Left ventricle myocardium inferior (tissue), 1 donor: ENCODE results near the gene SNX18. TPM values are rescaled to one million over a fixed set of nuclear protein-coding genes. Genes with fewer than 3 reads are reported as not detected.

Experiments used
- DNase-seq: peaks from one replicate; pipeline ENCODE4 v3.0.0-alpha.2; 2020
- H3K27ac ChIP-seq: fragments of 200-600 bp; replicated peaks from 2 replicates; pipeline ENCODE4 v1.8.0; 2021
- H3K27me3 ChIP-seq: fragments of 200-600 bp; 2 replicates; pipeline ENCODE4 v1.8.0; 2021; ENCODE audit warnings: low read depth
- H3K36me3 ChIP-seq: fragments of 200-600 bp; 2 replicates; pipeline ENCODE4 v1.8.0; 2021
- H3K4me1 ChIP-seq: fragments of 200-600 bp; 2 replicates; pipeline ENCODE4 v1.8.0; 2021
- H3K4me3 ChIP-seq: fragments of 200-600 bp; 2 replicates; pipeline ENCODE4 v1.8.0; 2021; ENCODE audit warnings: mild to moderate bottlenecking, moderate library complexity
- H3K9me3 ChIP-seq: fragments of 200-600 bp; replicated peaks from 2 replicates; pipeline ENCODE4 v1.8.0; 2021
- CTCF ChIP-seq: fragments of 200-600 bp; IDR thresholded peaks from 2 replicates; pipeline ENCODE4 v1.8.0; 2021; ENCODE audit warnings: antibody characterized with exemption, mild to moderate bottlenecking, borderline replicate concordance
- intact Hi-C: fragments of 100-400 bp; cut with micrococcal nuclease; formaldehyde crosslinking; loops from one replicate; pipeline ENCODE4 v1.11.0; 2022
- total RNA-seq: library from RNA; stranded (reverse); fragmentation: NEBNext Ultra II Directional; extraction: Animal tissue kit (Norgen Biotek cat#: 25700); gene quantifications from one replicate; pipeline ENCODE4 v1.2.1, GENCODE V29; 2021
- donor health status: DM: no; HTN: yes; CAD: no; lungs with severe emphysema.

The SNX18 gene
- total RNA-seq, 1 donor from 2014 or later: 28.7 TPM

- no peak for DNase-seq
- H3K9me3 ChIP-seq: no peaks in the 10 kb centered on the region
- intact Hi-C loops: no loop called here
- H3K36me3 ChIP-seq: no peaks in the 10 kb centered on the region
- H3K4me1 ChIP-seq: peaks cover 18% of the 10 kb centered on the region
- TF ChIP-seq CTCF: no peak
- no peak overlapping the region for H3K27ac ChIP-seq
- no peaks in the 10 kb centered on the region for H3K27me3 ChIP-seq
- H3K4me3 ChIP-seq: no peak overlapping the region
Observed at GRCh38 chr5:54573812-54574489, 56.4 kb downstream of the SNX18 start.

- H3K36me3 ChIP-seq: no peaks in the 10 kb centered on the region
- H3K4me1 ChIP-seq: peaks cover 31% of the 10 kb centered on the region
- no peak overlapping the region for H3K4me3 ChIP-seq
- no peak overlapping the region for H3K27ac ChIP-seq
- no peaks in the 10 kb centered on the region for H3K27me3 ChIP-seq
- DNase-seq: no peak
- intact Hi-C loops: no loop called here
- TF ChIP-seq CTCF: no peak
- H3K9me3 ChIP-seq: no peaks in the 10 kb centered on the region
Observed at GRCh38 chr5:54577528-54577927, 60.0 kb downstream of the SNX18 start.

- H3K36me3 ChIP-seq: no peaks in the 10 kb centered on the region
- TF ChIP-seq CTCF: no peak
- no peak for DNase-seq
- no peak overlapping the region for H3K4me3 ChIP-seq
- H3K4me1 ChIP-seq: peaks cover 35% of the 10 kb centered on the region
- intact Hi-C loops: no loop called here
- no peaks in the 10 kb centered on the region for H3K9me3 ChIP-seq
- no peaks in the 10 kb centered on the region for H3K27me3 ChIP-seq
- no peak overlapping the region for H3K27ac ChIP-seq
Observed at GRCh38 chr5:54577937-54578653, 60.5 kb downstream of the SNX18 start.

GRCh38 chr5:54579591-54580295 is 62.2 kb downstream of the SNX18 start:
- H3K4me1 ChIP-seq: peaks cover 41% of the 10 kb centered on the region
- no peak for DNase-seq
- no peaks in the 10 kb centered on the region for H3K9me3 ChIP-seq
- intact Hi-C loops: no loop called here
- TF ChIP-seq CTCF: no peak
- H3K27ac ChIP-seq: peak overlapping the region; percentile 70
- no peak overlapping the region for H3K4me3 ChIP-seq
- no peaks in the 10 kb centered on the region for H3K27me3 ChIP-seq
- H3K36me3 ChIP-seq: no peaks in the 10 kb centered on the region

- DNase-seq: no peak
- TF ChIP-seq CTCF: no peak
- Histone ChIP-seq H3K4me1 (peaks cover 41% of the 10 kb centered on the region), H3K9me3 (peaks cover 5% of the 10 kb centered on the region), H3K27ac (peak overlapping the region; percentile 70), H3K4me3 (no peak overlapping the region), H3K27me3 (no peaks in the 10 kb centered on the region), H3K36me3 (no peaks in the 10 kb centered on the region)
- intact Hi-C loops: no loop called here
Observed at GRCh38 chr5:54580997-54581811, 63.6 kb downstream of the SNX18 start.
